WTC11 (cell line): ENCODE data around the gene TRIP10. TPM values are rescaled to one million over a fixed set of nuclear protein-coding genes. Genes with fewer than 3 reads are reported as not detected.
"Not testable (repeated sequence)": the region's sequence is repeated elsewhere in the genome, so short reads cannot be mapped to it uniquely, and the experiment has no call there.

Source experiments
- ATAC-seq: fragments of 200-7000 bp; cut with Tn5 transposase; 2 replicates; pipeline ENCODE4 v1.10.0; 2021; ENCODE audit warnings: mild to moderate bottlenecking, moderate library complexity
- CTCF ChIA-PET: fragments of 300-600 bp; sonication (Branson Sonifier 250); formaldehyde crosslinking; loops from one replicate; lab custom pipeline; 2021; ENCODE audit warnings: antibody characterized with exemption; lab: Charles Lee
- POLR2A ChIA-PET: fragments of 350-600 bp; sonication (Branson Sonifier 250); formaldehyde crosslinking; loops from one replicate; lab custom pipeline; 2021; ENCODE audit warnings: antibody characterized with exemption; lab: Charles Lee
- DNase-seq: peaks from one replicate; pipeline ENCODE4 v3.0.0; 2021; ENCODE audit warnings: low spot score
- H3K27ac Mint-ChIP-seq: 2 replicates; pipeline ENCODE4 v1.8.0; 2021; ENCODE audit warnings: mixed read lengths
- H3K27me3 Mint-ChIP-seq: 2 replicates; pipeline ENCODE4 v1.8.0; 2021; ENCODE audit warnings: low read depth, mild to moderate bottlenecking, moderate library complexity, mixed read lengths
- H3K36me3 Mint-ChIP-seq: 2 replicates; pipeline ENCODE4 v1.8.0; 2021; ENCODE audit warnings: mixed read lengths
- H3K4me1 Mint-ChIP-seq: 2 replicates; pipeline ENCODE4 v1.8.0; 2022; ENCODE audit warnings: mixed read lengths
- H3K4me3 Mint-ChIP-seq: 2 replicates; pipeline ENCODE4 v1.8.0; 2021; ENCODE audit warnings: mild to moderate bottlenecking, moderate library complexity, mixed read lengths
- H3K9me3 Mint-ChIP-seq: 2 replicates; pipeline ENCODE4 v1.8.0; 2021; ENCODE audit warnings: mixed read lengths
- CDX4 ChIP-seq: fragments of 250-450 bp; sonication (Bioruptor Pico); IDR thresholded peaks from 2 replicates; pipeline ENCODE4 v1.9.0; 2021; ENCODE audit warnings: moderate library complexity, mild to moderate bottlenecking, inconsistent platforms, borderline replicate concordance
- E2F5 ChIP-seq: sonication (generic); formaldehyde crosslinking; IDR thresholded peaks from 2 replicates; pipeline ENCODE4 v1.8.1; 2022; ENCODE audit warnings: mild to moderate bottlenecking, moderate library complexity, missing genetic modification reagents
- ERG ChIP-seq: fragments of 250-450 bp; sonication (Bioruptor Pico); IDR thresholded peaks from 2 replicates; pipeline ENCODE4 v1.8.0; 2021; ENCODE audit warnings: mild to moderate bottlenecking
- FOXP1 ChIP-seq: sonication (generic); formaldehyde crosslinking; IDR thresholded peaks from 2 replicates; pipeline ENCODE4 v1.8.0; 2022; ENCODE audit warnings: missing genetic modification reagents, mild to moderate bottlenecking, moderate library complexity, borderline replicate concordance
- IRF1 ChIP-seq: sonication (generic); formaldehyde crosslinking; IDR thresholded peaks from 2 replicates; pipeline ENCODE4 v1.8.0; 2023; ENCODE audit warnings: missing genetic modification reagents
- IRF2 ChIP-seq: sonication (generic); formaldehyde crosslinking; IDR thresholded peaks from 2 replicates; pipeline ENCODE4 v1.8.0; 2022; ENCODE audit warnings: low read depth, missing genetic modification reagents, borderline replicate concordance
- JUN ChIP-seq: sonication (generic); formaldehyde crosslinking; IDR thresholded peaks from 2 replicates; pipeline ENCODE4 v1.8.0; 2023; ENCODE audit warnings: mild to moderate bottlenecking, missing genetic modification reagents
- MXD4 ChIP-seq: fragments of 250-450 bp; sonication (Bioruptor Pico); IDR thresholded peaks from 2 replicates; pipeline ENCODE4 v1.8.0; 2021; ENCODE audit warnings: mild to moderate bottlenecking, moderate library complexity, borderline replicate concordance
- NFATC4 ChIP-seq: fragments of 250-450 bp; sonication (Bioruptor Pico); IDR thresholded peaks from 2 replicates; pipeline ENCODE4 v1.9.0; 2021; ENCODE audit warnings: mild to moderate bottlenecking
- PRDM15 ChIP-seq: sonication (generic); formaldehyde crosslinking; IDR thresholded peaks from 2 replicates; pipeline ENCODE4 v1.8.0; 2022; ENCODE audit warnings: missing genetic modification reagents
- SMAD3 ChIP-seq: sonication (generic); formaldehyde crosslinking; IDR thresholded peaks from 2 replicates; pipeline ENCODE4 v1.8.0; 2022; ENCODE audit warnings: missing genetic modification reagents, mild to moderate bottlenecking, borderline replicate concordance
- USF1 ChIP-seq: sonication (generic); formaldehyde crosslinking; IDR thresholded peaks from 2 replicates; pipeline ENCODE4 v1.8.0; 2022; ENCODE audit warnings: mild to moderate bottlenecking, missing genetic modification reagents
- USF2 ChIP-seq: sonication (generic); formaldehyde crosslinking; IDR thresholded peaks from 2 replicates; pipeline ENCODE4 v1.8.1; 2023; ENCODE audit warnings: mild to moderate bottlenecking, missing genetic modification reagents, moderate library complexity
- ZBTB21 ChIP-seq: sonication (generic); formaldehyde crosslinking; IDR thresholded peaks from 2 replicates; pipeline ENCODE4 v1.8.1; 2023; ENCODE audit warnings: mild to moderate bottlenecking, missing genetic modification reagents, borderline replicate concordance
- ZNF232 ChIP-seq: sonication (generic); formaldehyde crosslinking; IDR thresholded peaks from 2 replicates; pipeline ENCODE4 v1.8.0; 2022; ENCODE audit warnings: mild to moderate bottlenecking, missing genetic modification reagents
- ZNF263 ChIP-seq: sonication (generic); formaldehyde crosslinking; IDR thresholded peaks from 2 replicates; pipeline ENCODE4 v1.8.1; 2022; ENCODE audit warnings: low read depth, mild to moderate bottlenecking, moderate library complexity, missing genetic modification reagents
- ZNF396 ChIP-seq: fragments of 250-450 bp; sonication (Bioruptor Pico); IDR thresholded peaks from 2 replicates; pipeline ENCODE4 v1.8.0; 2021; ENCODE audit warnings: mild to moderate bottlenecking, moderate library complexity, borderline replicate concordance
- ZNF423 ChIP-seq: fragments of 250-450 bp; sonication (Bioruptor Pico); IDR thresholded peaks from 2 replicates; pipeline ENCODE4 v2.1.2; 2022; ENCODE audit warnings: mild to moderate bottlenecking, moderate library complexity
- ZNF671 ChIP-seq: fragments of 250-450 bp; sonication (Bioruptor Pico); IDR thresholded peaks from 2 replicates; pipeline ENCODE4 v1.8.0; 2021; ENCODE audit warnings: mild to moderate bottlenecking
- total RNA-seq: library from RNA; stranded (reverse); gene quantifications from 3 replicates; pipeline ENCODE4 v1.2.3, GENCODE V29; 2021

Gene TRIP10
- total RNA-seq, 1 experiment from 2014 or later = 76.6 TPM

- TF ChIP-seq E2F5 (CRISPR knock-in tag) = no peak
- no peak for TF ChIP-seq ZNF423
These were observed 5.2 kb downstream of the TRIP10 start (continued) for GRCh38 chr19:6744381-6745301.

- no peak overlapping the region for H3K27ac Mint-ChIP-seq
- no peaks in the 10 kb centered on the region for H3K9me3 Mint-ChIP-seq
- CTCF ChIA-PET = no interaction called here
- H3K4me3 Mint-ChIP-seq = no peak overlapping the region
- DNase-seq = no peak
- H3K27me3 Mint-ChIP-seq = no peaks in the 10 kb centered on the region
- POLR2A ChIA-PET = no interaction called here
- ATAC-seq = no peak
- TF ChIP-seq FOXP1 (CRISPR knock-in tag) = no peak
- TF ChIP-seq USF2 = no peak
- H3K4me1 Mint-ChIP-seq = peaks cover 30% of the 10 kb centered on the region
- H3K36me3 Mint-ChIP-seq = peaks cover 66% of the 10 kb centered on the region
These were observed 6.5 kb downstream of the TRIP10 start for GRCh38 chr19:6745965-6746364.

- peaks cover 64% of the 10 kb centered on the region for H3K36me3 Mint-ChIP-seq
- H3K27ac Mint-ChIP-seq, H3K27me3 Mint-ChIP-seq, H3K9me3 Mint-ChIP-seq, H3K4me3 Mint-ChIP-seq, ATAC-seq, DNase-seq, POLR2A ChIA-PET: not testable (repeated sequence)
- CTCF ChIA-PET = interaction anchor here (0.6 kb wide), 2 partner anchors 23 to 71 kb away, joined by 3 to 4 read pairs; no protein-coding TSS in a partner anchor
- peaks cover 15% of the 10 kb centered on the region for H3K4me1 Mint-ChIP-seq
These were observed 9.1 kb downstream of the TRIP10 start for GRCh38 chr19:6748543-6748942.

GRCh38 chr19:6750062-6750461 is 10.6 kb downstream of the TRIP10 start:
- CTCF ChIA-PET = interaction anchor here (0.5 kb wide), 1 partner anchor 113 kb away, joined by 3 read pairs; no protein-coding TSS in a partner anchor
- POLR2A ChIA-PET = no interaction called here
- DNase-seq (no peak), ATAC-seq (no peak)
- H3K27ac Mint-ChIP-seq = no peak overlapping the region; the same call in 1 of the 2 replicates
- peaks cover 5% of the 10 kb centered on the region; the same call in 1 of the 2 replicates for H3K4me1 Mint-ChIP-seq
- H3K9me3 Mint-ChIP-seq = no peaks in the 10 kb centered on the region
- H3K27me3 Mint-ChIP-seq = no peaks in the 10 kb centered on the region
- peaks cover 61% of the 10 kb centered on the region for H3K36me3 Mint-ChIP-seq
- H3K4me3 Mint-ChIP-seq = no peak overlapping the region
- TF ChIP-seq NFATC4 (CRISPR knock-in tag) (no peak), ERG (CRISPR knock-in tag) (no peak), IRF2 (CRISPR knock-in tag) (no peak), ZNF671 (CRISPR knock-in tag) (no peak), PRDM15 (CRISPR knock-in tag) (no peak), USF1 (CRISPR knock-in tag) (no peak), ZNF232 (CRISPR knock-in tag) (no peak), ZNF263 (CRISPR knock-in tag) (no peak), JUN (no peak), ZBTB21 (CRISPR knock-in tag) (no peak), SMAD3 (CRISPR knock-in tag) (no peak), ZNF396 (CRISPR knock-in tag) (no peak), MXD4 (CRISPR knock-in tag) (no peak), CDX4 (CRISPR knock-in tag) (no peak), IRF1 (CRISPR knock-in tag) (no peak)
